ENCODE data around the gene MAPKAPK2. TPM values are rescaled to one million over a fixed set of nuclear protein-coding genes. Genes with fewer than 3 reads are reported as not detected.

The MAPKAPK2 gene
- total RNA-seq, 1 experiment from 2014 or later: 72.4 TPM

- no TSS peak for BruUV-seq (replicated peaks)
- no peaks in the 10 kb centered on the region for H3K9me3 ChIP-seq (ENCODE audit: control insufficient read depth, insufficient read depth, low read depth, low read length)
- intact Hi-C loops (cut with micrococcal nuclease; ENCODE audit: unreplicated experiment): no loop called here
- no peak for TF ChIP-seq POLR2AphosphoS5 (IDR thresholded peaks at IDR 0.05; ENCODE audit: low read depth, low read length)
- no peak for TF ChIP-seq SIN3A (IDR thresholded peaks at IDR 0.05; ENCODE audit: borderline replicate concordance, insufficient read depth, low read depth, low read length)
- TF ChIP-seq, protein P1, sequence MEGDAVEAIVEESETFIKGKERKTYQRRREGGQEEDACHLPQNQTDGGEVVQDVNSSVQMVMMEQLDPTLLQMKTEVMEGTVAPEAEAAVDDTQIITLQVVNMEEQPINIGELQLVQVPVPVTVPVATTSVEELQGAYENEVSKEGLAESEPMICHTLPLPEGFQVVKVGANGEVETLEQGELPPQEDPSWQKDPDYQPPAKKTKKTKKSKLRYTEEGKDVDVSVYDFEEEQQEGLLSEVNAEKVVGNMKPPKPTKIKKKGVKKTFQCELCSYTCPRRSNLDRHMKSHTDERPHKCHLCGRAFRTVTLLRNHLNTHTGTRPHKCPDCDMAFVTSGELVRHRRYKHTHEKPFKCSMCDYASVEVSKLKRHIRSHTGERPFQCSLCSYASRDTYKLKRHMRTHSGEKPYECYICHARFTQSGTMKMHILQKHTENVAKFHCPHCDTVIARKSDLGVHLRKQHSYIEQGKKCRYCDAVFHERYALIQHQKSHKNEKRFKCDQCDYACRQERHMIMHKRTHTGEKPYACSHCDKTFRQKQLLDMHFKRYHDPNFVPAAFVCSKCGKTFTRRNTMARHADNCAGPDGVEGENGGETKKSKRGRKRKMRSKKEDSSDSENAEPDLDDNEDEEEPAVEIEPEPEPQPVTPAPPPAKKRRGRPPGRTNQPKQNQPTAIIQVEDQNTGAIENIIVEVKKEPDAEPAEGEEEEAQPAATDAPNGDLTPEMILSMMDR (IDR thresholded peaks at IDR 0.05): no peak
- TF ChIP-seq, protein P2, sequence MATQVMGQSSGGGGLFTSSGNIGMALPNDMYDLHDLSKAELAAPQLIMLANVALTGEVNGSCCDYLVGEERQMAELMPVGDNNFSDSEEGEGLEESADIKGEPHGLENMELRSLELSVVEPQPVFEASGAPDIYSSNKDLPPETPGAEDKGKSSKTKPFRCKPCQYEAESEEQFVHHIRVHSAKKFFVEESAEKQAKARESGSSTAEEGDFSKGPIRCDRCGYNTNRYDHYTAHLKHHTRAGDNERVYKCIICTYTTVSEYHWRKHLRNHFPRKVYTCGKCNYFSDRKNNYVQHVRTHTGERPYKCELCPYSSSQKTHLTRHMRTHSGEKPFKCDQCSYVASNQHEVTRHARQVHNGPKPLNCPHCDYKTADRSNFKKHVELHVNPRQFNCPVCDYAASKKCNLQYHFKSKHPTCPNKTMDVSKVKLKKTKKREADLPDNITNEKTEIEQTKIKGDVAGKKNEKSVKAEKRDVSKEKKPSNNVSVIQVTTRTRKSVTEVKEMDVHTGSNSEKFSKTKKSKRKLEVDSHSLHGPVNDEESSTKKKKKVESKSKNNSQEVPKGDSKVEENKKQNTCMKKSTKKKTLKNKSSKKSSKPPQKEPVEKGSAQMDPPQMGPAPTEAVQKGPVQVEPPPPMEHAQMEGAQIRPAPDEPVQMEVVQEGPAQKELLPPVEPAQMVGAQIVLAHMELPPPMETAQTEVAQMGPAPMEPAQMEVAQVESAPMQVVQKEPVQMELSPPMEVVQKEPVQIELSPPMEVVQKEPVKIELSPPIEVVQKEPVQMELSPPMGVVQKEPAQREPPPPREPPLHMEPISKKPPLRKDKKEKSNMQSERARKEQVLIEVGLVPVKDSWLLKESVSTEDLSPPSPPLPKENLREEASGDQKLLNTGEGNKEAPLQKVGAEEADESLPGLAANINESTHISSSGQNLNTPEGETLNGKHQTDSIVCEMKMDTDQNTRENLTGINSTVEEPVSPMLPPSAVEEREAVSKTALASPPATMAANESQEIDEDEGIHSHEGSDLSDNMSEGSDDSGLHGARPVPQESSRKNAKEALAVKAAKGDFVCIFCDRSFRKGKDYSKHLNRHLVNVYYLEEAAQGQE (IDR thresholded peaks at IDR 0.05; ENCODE audit: insufficient read depth in 1 of 2, low read depth in 2 of 2, low read length in 1 of 2): no peak
- no peak for TF ChIP-seq TCF7L2 (IDR thresholded peaks at IDR 0.05; ENCODE audit: low read depth, low read length)
- no peaks in the 10 kb centered on the region for H3K36me3 ChIP-seq (ENCODE audit: control insufficient read depth, insufficient read depth, low read length)
- H3K4me3 ChIP-seq (ENCODE audit: low read depth in 2 of 2, low read length in 2 of 2): no peak overlapping the region
- H3K27ac ChIP-seq (ENCODE audit: low read length): no peak overlapping the region
- POLR2A ChIA-PET: interaction anchor here (0.6 kb wide), 1 partner anchor 1375 kb away, joined by 3 read pairs; no protein-coding TSS in a partner anchor
- in situ Hi-C loops (cut with HindIII; ENCODE audit: low pct_unique_long_range_greater_than_20kb, low sequenced_read_pairs): no loop called here
- no peak for DNase-seq (ENCODE audit: low read depth, low spot score)
- peaks cover 17% of the 10 kb centered on the region for H3K27me3 ChIP-seq (ENCODE audit: control insufficient read depth, insufficient read depth, low read length)
- no peaks in the 10 kb centered on the region for H3K4me1 ChIP-seq (ENCODE audit: control insufficient read depth, insufficient read depth, low read length)
- CTCF ChIA-PET: interaction anchor here (0.6 kb wide), 1 partner anchor 234 kb away, joined by 6 read pairs; no protein-coding TSS in a partner anchor
- ATAC-seq: no peak
Measured at GRCh38 chr1:206748348-206749030, 63.8 kb downstream of the MAPKAPK2 start.

- no peaks in the 10 kb centered on the region for H3K36me3 ChIP-seq (ENCODE audit: control insufficient read depth, insufficient read depth, low read length)
- POLR2A ChIA-PET: no interaction called here
Measured at GRCh38 chr1:206751891-206752290, 67.2 kb downstream of the MAPKAPK2 start.

More at GRCh38 chr1:206751891-206752290, 67.2 kb downstream of the MAPKAPK2 start:
- in situ Hi-C loops (cut with HindIII; ENCODE audit: low pct_unique_long_range_greater_than_20kb, low sequenced_read_pairs) (no loop called here), intact Hi-C loops (cut with micrococcal nuclease; ENCODE audit: unreplicated experiment) (no loop called here)
- no peaks in the 10 kb centered on the region for H3K9me3 ChIP-seq (ENCODE audit: control insufficient read depth, insufficient read depth, low read depth, low read length)
- no peak for ATAC-seq
- H3K27me3 ChIP-seq (ENCODE audit: control insufficient read depth, insufficient read depth, low read length): peaks cover 20% of the 10 kb centered on the region
- DNase-seq (ENCODE audit: low read depth, low spot score): no peak
- TF ChIP-seq, protein P2 (IDR thresholded peaks at IDR 0.05; ENCODE audit: insufficient read depth in 1 of 2, low read depth in 2 of 2, low read length in 1 of 2): no peak
- TF ChIP-seq POLR2AphosphoS5 (IDR thresholded peaks at IDR 0.05; ENCODE audit: low read depth, low read length): no peak
- TF ChIP-seq TCF7L2 (IDR thresholded peaks at IDR 0.05; ENCODE audit: low read depth, low read length): no peak
- no peak for TF ChIP-seq SIN3A (IDR thresholded peaks at IDR 0.05; ENCODE audit: borderline replicate concordance, insufficient read depth, low read depth, low read length)
- TF ChIP-seq, protein P1 (IDR thresholded peaks at IDR 0.05): no peak
- no peak overlapping the region for H3K27ac ChIP-seq (ENCODE audit: low read length)
- no peaks in the 10 kb centered on the region for H3K4me1 ChIP-seq (ENCODE audit: control insufficient read depth, insufficient read depth, low read length)
- CTCF ChIA-PET: no interaction called here
- BruUV-seq (replicated peaks): no TSS peak
- H3K4me3 ChIP-seq (ENCODE audit: low read depth in 2 of 2, low read length in 2 of 2): no peak overlapping the region
